Tibial artery (tissue), 4 donors: ENCODE data around the gene STMND1.

Experiments
- DNase-seq, 2 donors: peaks; one replicate each; pipeline ENCODE4 v3.0.0-alpha.2; 2019
- H3K27ac ChIP-seq, 2 donors: fragments of 200-600 bp; sonication (generic) in 1 of 2; 1 replicate in 1 of 2; 2 replicates in 1 of 2; pipeline ENCODE4 v1.5.1; 2018 to 2019; ENCODE audit warnings: mild to moderate bottlenecking in 1 of 2
- H3K27me3 ChIP-seq, 2 donors: fragments of 200-600 bp; sonication (generic) in 1 of 2; one replicate each; pipeline versions ENCODE4 v1.5.1 to v1.6.0; 2016 to 2019
- H3K36me3 ChIP-seq, 3 donors: fragments of 200-600 bp; sonication (generic) in 2 of 3; one replicate each; pipeline ENCODE4 v1.5.1; 2016 to 2019; ENCODE audit warnings: mild to moderate bottlenecking in 2 of 3
- H3K4me1 ChIP-seq, 4 donors: fragments of 200-600 bp; sonication (generic) in 2 of 4; 1 replicate in 3 of 4; 2 replicates in 1 of 4; pipeline ENCODE4 v1.5.1; 2016 to 2019
- H3K4me3 ChIP-seq, 2 donors: fragments of 200-600 bp; sonication (generic) in 1 of 2; 1 replicate in 1 of 2; 2 replicates in 1 of 2; pipeline ENCODE4 v1.5.1; 2018 to 2019; ENCODE audit warnings: mild to moderate bottlenecking in 2 of 2
- H3K9me3 ChIP-seq, 3 donors: fragments of 200-600 bp; sonication (generic) in 1 of 3; one replicate each; pipeline ENCODE4 v1.5.1; 2016 to 2019
- intact Hi-C: fragments of 100-400 bp; cut with DNase I; formaldehyde crosslinking; loops from one replicate; pipeline ENCODE4 v1.15.0; 2023; ENCODE audit warnings: low total_unique reads
- TF ChIP-seq, protein P1 (sequence below), 2 experiments: fragments of 200-600 bp in 1 of 2; fragments of 450-650 bp in 1 of 2; IDR thresholded peaks; one replicate each; pipeline ENCODE4 v1.5.1; 2017 to 2019; ENCODE audit warnings: antibody characterized with exemption in 2 of 2, mild to moderate bottlenecking in 1 of 2, moderate library complexity in 1 of 2

STMND1 gene

DNA sequence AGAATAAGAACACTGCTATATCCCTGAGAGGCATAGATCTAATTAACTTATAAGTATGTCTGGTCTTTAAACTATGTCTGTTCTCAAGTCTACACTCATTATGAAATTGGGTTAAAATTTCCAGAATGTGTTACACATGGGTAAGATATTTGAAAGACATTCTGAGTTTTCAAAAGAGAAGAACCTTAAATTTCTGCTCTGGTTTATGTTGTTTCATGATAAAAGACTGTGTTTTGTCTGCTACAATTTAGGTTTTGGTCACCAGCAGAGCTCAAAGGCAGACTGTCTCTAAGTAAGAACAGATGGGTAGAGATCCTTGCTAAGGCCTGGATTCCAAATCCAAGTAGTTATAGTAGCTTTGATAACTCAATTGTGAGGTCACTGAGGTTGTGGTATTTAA, 6.0 kb downstream of the STMND1 start:
- Histone ChIP-seq H3K27ac (no peak overlapping the region), H3K27me3 (peaks cover 0 to 3% of the 10 kb centered on the region in 2 donors), H3K4me1 (no peaks in the 10 kb centered on the region), H3K9me3 (no peaks in the 10 kb centered on the region), H3K4me3 (no peak overlapping the region), H3K36me3 (no peaks in the 10 kb centered on the region)
- intact Hi-C loops, result no loop called here
- TF ChIP-seq, protein P1, sequence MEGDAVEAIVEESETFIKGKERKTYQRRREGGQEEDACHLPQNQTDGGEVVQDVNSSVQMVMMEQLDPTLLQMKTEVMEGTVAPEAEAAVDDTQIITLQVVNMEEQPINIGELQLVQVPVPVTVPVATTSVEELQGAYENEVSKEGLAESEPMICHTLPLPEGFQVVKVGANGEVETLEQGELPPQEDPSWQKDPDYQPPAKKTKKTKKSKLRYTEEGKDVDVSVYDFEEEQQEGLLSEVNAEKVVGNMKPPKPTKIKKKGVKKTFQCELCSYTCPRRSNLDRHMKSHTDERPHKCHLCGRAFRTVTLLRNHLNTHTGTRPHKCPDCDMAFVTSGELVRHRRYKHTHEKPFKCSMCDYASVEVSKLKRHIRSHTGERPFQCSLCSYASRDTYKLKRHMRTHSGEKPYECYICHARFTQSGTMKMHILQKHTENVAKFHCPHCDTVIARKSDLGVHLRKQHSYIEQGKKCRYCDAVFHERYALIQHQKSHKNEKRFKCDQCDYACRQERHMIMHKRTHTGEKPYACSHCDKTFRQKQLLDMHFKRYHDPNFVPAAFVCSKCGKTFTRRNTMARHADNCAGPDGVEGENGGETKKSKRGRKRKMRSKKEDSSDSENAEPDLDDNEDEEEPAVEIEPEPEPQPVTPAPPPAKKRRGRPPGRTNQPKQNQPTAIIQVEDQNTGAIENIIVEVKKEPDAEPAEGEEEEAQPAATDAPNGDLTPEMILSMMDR (IDR thresholded peaks at IDR 0.05), result no peak
- DNase-seq, result no peak

DNA sequence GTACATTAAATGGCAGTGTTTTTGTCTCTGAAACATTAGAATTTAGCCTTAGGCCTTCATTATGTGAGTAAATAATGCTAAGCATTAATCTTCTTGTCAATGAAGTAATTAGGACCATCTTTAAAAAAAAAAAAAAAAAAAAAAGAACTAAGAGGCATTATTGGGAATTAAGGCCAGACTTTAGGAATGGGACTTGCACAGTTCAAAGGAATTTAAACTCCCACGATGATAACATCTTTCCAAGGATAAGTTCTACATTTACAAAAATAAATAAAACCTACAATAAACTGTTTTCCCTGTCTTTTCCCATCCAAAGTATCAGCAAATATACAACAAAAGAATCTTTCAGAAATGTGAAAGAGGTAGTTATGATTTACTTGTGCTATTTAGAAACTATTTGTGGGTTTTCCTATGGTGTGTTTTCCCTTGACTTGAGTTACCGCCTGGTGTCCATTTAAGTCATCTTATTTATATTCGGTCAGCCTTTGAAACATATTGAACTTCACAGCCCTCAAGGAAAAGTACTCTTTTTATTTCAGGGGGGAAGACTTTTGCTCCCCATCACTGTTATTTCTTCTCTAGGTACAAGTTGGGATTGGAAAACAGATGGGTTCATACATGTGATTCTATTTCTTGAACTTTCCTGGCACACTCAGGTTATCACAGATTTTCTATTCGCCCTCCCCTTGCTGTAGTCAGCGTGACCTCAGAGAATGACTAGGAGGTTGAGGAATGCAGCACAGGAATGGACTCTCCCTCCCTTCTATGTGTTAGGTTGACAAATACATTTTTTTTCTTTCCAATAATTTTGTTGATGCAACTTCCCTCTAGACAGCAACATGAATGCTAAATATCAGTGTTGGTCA, 13.6 kb downstream of the STMND1 start:
- TF ChIP-seq, protein P1 (IDR thresholded peaks at IDR 0.05), result no peak
- no peaks in the 10 kb centered on the region for H3K36me3 ChIP-seq

DNA sequence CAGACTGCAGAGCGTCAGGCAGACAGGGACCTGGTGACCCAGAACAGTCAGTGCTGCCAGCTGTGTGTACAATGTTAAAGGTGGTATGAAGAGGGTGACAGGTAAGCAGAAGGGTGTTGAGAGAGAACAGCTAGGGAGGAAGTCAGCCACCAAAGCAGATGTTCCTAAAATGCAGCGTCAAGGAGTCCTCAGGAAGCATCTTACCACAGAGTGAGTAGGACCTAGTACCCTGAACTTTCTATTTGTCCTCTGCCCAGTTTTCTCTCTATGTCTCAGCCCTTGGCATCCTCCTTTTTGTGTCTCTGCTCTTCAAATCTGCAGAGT, 14.2 kb downstream of the STMND1 start:
- TF ChIP-seq, protein P1 (IDR thresholded peaks at IDR 0.05), result no peak
- no peak for DNase-seq
- no peak overlapping the region for H3K27ac ChIP-seq
- intact Hi-C loops, result no loop called here
- H3K27me3 ChIP-seq, result no peaks in the 10 kb centered on the region
- H3K4me3 ChIP-seq, result no peak overlapping the region
- no peaks in the 10 kb centered on the region for H3K36me3 ChIP-seq
- peaks cover 0 to 5% (median 0%) of the 10 kb centered on the region in 4 donors for H3K4me1 ChIP-seq
- H3K9me3 ChIP-seq, result no peaks in the 10 kb centered on the region

More for the DNA sequence above, 13.6 kb downstream of the STMND1 start:
- Histone ChIP-seq H3K9me3 (no peaks in the 10 kb centered on the region), H3K27ac (no peak overlapping the region), H3K4me1 (peaks cover 0 to 5% (median 0%) of the 10 kb centered on the region in 4 donors), H3K27me3 (no peaks in the 10 kb centered on the region), H3K4me3 (no peak overlapping the region)
- DNase-seq, result no peak
- intact Hi-C loops, result no loop called here

DNA sequence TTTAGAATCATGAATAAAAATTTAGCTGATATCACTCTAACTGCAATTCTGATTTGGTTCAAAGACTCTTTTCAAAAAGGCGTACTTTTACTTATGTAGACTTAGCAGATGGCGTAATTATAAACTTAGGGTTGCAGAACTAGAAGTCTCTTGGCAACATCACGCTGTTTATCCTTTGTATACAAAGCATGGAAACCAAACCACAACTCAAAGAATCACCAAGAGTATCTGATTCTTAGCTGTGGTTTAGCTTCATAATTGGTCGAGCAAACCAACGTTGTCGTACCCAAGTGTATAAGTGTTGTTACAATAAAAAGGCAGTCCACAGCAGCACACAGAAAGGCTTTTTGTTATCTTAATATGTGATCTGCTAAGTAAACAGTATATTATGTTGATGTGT, 18.2 kb downstream of the STMND1 start:
- Histone ChIP-seq H3K36me3 (no peaks in the 10 kb centered on the region), H3K27me3 (no peaks in the 10 kb centered on the region), H3K4me3 (no peak overlapping the region), H3K9me3 (no peaks in the 10 kb centered on the region), H3K4me1 (peaks cover 0 to 11% (median 2%) of the 10 kb centered on the region in 4 donors), H3K27ac (no peak overlapping the region)
- intact Hi-C loops, result no loop called here
- TF ChIP-seq, protein P1 (IDR thresholded peaks at IDR 0.05), result no peak
- DNase-seq, result no peak

DNA sequence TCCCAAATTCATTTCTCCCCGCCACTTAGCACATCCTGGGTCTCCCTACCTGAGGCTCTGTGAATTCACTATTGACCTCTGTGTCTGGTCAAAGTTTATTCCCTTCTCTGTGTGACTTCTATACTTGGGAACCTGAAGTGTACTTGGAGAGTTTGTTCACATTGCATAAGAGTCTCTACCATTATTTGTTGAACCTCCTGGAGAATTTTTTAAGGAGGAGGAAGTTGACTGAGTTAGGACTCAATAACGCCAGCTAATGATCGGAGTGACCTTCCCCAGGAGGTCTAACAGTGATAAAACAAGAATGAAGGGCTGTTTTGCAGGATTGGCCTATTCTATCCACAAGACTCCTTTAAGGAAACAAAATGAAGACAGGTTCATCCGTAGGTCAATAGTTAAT, 23.6 kb downstream of the STMND1 start:
- Histone ChIP-seq H3K4me1 (peaks cover 0 to 11% (median 0%) of the 10 kb centered on the region in 4 donors), H3K36me3 (no peaks in the 10 kb centered on the region), H3K4me3 (no peak overlapping the region), H3K27ac (no peak overlapping the region), H3K9me3 (no peaks in the 10 kb centered on the region), H3K27me3 (no peaks in the 10 kb centered on the region)
- intact Hi-C loops, result no loop called here
- no peak for DNase-seq
- TF ChIP-seq, protein P1 (IDR thresholded peaks at IDR 0.05), result no peak
